Thyroid gland (tissue), 4 donors: ENCODE results near the gene PKP2. TPM values are rescaled to one million over a fixed set of nuclear protein-coding genes. Genes with fewer than 3 reads are reported as not detected.
"Not testable (repeated sequence)": the region's sequence is repeated elsewhere in the genome, so short reads cannot be mapped to it uniquely, and the experiment has no call there.

Experiments
- DNase-seq, 2 donors: peaks; one replicate each; pipeline ENCODE4 v3.0.0-alpha.2; 2019
- H3K27ac ChIP-seq, 3 donors: fragments of 200-600 bp; sonication (generic); 1 replicate in 2 of 3; 2 replicates in 1 of 3; pipeline ENCODE4 v1.5.1; 2016 to 2019; ENCODE audit warnings: mild to moderate bottlenecking in 1 of 3, moderate library complexity in 1 of 3
- H3K27me3 ChIP-seq: fragments of 200-600 bp; sonication (generic); one replicate; pipeline ENCODE4 v1.5.1; 2019
- H3K36me3 ChIP-seq, 2 donors: fragments of 200-600 bp; sonication (generic); one replicate each; pipeline ENCODE4 v1.5.1; 2016 to 2019
- H3K4me1 ChIP-seq, 2 donors: fragments of 200-600 bp; sonication (generic); one replicate each; pipeline ENCODE4 v1.5.1; 2017 to 2019
- H3K4me3 ChIP-seq, 3 donors: fragments of 200-600 bp; sonication (generic); replicated peaks in 1 of 3; 1 replicate in 2 of 3; 2 replicates in 1 of 3; pipeline ENCODE4 v1.5.1; 2016; ENCODE audit warnings: mild to moderate bottlenecking in 1 of 3
- H3K9me3 ChIP-seq: fragments of 200-600 bp; sonication (generic); one replicate; pipeline ENCODE4 v1.5.1; 2017
- POLR2A ChIP-seq, 2 donors: fragments of 450-650 bp; IDR thresholded peaks; one replicate each; pipeline ENCODE4 v1.6.1; 2017; ENCODE audit warnings: antibody characterized with exemption in 2 of 2, mild to moderate bottlenecking in 2 of 2, moderate library complexity in 1 of 2
- WGBS, 2 donors: methylation state at CpG; one replicate each; pipeline ENCODE4 v1.1.5; 2017; 5-methylcytosine and 5-hydroxymethylcytosine counted together
- intact Hi-C: fragments of 100-400 bp; cut with DNase I; formaldehyde crosslinking; loops from one replicate; pipeline ENCODE4 v1.15.1; 2023
- total RNA-seq, 4 donors: library from RNA; depleted of rRNA; stranded (reverse); fragments of >200 nt; gene quantifications; one replicate each; pipeline ENCODE4 v1.2.3, GENCODE V29; 2016
- TF ChIP-seq, protein P1 (sequence below), 6 experiments: fragments of 200-600 bp in 3 of 6; fragments of 450-650 bp in 3 of 6; sonication (generic) in 3 of 6; IDR thresholded peaks; one replicate each; pipeline ENCODE4 v1.5.1; 2016 to 2019; ENCODE audit warnings: antibody characterized with exemption in 6 of 6, mild to moderate bottlenecking in 2 of 6, inconsistent platforms in 1 of 6, moderate library complexity in 1 of 6

Gene PKP2
- total RNA-seq, 4 donors from 2014 or later, result 0.27 to 0.92 (median 0.55) TPM

DNA sequence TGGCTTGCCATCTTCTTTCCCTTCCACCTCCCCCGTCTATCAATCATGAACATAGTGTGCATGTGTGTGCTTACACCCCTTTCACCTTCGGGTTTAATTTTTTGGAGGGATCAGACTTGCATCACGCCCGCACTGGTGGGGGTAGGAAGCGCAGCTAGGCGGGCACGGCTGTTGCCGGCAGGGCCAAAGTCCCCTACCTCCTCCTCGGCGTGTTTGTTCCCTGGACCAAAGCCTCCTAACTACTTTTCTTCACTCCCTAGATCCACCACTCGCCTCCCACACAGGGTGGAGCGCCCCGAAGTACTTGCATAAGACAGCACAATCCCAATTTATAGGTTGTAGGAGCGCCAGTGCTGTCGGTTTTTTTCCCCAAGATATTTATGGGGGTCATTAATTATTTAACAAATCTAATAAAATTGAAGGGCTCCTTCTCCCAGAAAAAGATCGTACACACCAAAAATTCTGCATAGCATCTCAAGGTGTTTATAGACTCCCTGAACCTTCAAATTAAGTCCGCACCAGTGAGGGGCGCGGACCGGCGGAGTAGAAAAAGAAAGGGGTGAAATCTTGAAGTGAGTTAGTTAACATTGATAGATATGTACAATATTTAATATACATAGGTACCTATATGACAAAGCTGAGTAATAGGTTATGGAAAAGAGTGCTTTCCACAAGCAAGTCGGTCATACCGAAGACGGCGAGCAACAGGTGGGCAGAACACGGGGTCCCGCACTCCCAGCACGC is 717 bp downstream of the PKP2 start:
- TF ChIP-seq POLR2A (IDR thresholded peaks at IDR 0.05), result no peak
- TF ChIP-seq, protein P1, sequence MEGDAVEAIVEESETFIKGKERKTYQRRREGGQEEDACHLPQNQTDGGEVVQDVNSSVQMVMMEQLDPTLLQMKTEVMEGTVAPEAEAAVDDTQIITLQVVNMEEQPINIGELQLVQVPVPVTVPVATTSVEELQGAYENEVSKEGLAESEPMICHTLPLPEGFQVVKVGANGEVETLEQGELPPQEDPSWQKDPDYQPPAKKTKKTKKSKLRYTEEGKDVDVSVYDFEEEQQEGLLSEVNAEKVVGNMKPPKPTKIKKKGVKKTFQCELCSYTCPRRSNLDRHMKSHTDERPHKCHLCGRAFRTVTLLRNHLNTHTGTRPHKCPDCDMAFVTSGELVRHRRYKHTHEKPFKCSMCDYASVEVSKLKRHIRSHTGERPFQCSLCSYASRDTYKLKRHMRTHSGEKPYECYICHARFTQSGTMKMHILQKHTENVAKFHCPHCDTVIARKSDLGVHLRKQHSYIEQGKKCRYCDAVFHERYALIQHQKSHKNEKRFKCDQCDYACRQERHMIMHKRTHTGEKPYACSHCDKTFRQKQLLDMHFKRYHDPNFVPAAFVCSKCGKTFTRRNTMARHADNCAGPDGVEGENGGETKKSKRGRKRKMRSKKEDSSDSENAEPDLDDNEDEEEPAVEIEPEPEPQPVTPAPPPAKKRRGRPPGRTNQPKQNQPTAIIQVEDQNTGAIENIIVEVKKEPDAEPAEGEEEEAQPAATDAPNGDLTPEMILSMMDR (IDR thresholded peaks at IDR 0.05), result no peak
- no peak for DNase-seq
- H3K36me3 ChIP-seq, result no peaks in the 10 kb centered on the region
- H3K4me1 ChIP-seq, result peaks cover 6 to 24% of the 10 kb centered on the region in 2 donors
- H3K9me3 ChIP-seq, result no peaks in the 10 kb centered on the region
- intact Hi-C loops, result no loop called here
- no peak overlapping the region for H3K27ac ChIP-seq
- WGBS, 2 donors, result 7 to 9% methylated on average over 28 of the region's 28 CpGs
- peaks cover 26% of the 10 kb centered on the region for H3K27me3 ChIP-seq
- H3K4me3 ChIP-seq, result peak overlapping the region in 2 of 3 donors; percentile 15 to 27

DNA sequence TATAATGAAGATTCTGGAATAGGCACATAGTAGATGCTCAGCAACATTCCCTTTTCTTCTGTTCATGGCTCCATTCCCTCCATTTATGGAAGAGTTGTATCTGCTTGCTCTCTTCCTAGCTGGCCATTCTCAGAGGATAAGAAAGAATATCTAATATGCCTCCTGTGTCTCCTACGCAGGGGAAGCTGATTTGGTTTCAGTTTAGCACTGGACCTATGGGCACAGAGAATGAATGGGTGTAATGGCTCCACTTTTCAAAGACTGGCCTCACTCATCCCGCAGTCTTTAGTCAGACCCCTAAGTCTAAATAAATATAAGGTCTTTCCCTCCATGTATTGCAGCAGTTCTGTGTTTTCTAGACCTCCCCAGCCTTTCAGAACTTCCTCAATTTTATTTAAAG is 2.0 kb downstream of the PKP2 start:
- H3K9me3 ChIP-seq, result no peaks in the 10 kb centered on the region
- intact Hi-C loops, result no loop called here
- WGBS, 2 donors, result 59 to 66% methylated on average over 2 of the region's 2 CpGs
- no peak for TF ChIP-seq POLR2A (IDR thresholded peaks at IDR 0.05)
- TF ChIP-seq, protein P1 (IDR thresholded peaks at IDR 0.05), result no peak
- no peaks in the 10 kb centered on the region for H3K36me3 ChIP-seq
- no peak overlapping the region for H3K27ac ChIP-seq
- peaks cover 6 to 24% of the 10 kb centered on the region in 2 donors for H3K4me1 ChIP-seq
- peaks cover 24% of the 10 kb centered on the region for H3K27me3 ChIP-seq
- H3K4me3 ChIP-seq, result no peak overlapping the region
- no peak for DNase-seq

DNA sequence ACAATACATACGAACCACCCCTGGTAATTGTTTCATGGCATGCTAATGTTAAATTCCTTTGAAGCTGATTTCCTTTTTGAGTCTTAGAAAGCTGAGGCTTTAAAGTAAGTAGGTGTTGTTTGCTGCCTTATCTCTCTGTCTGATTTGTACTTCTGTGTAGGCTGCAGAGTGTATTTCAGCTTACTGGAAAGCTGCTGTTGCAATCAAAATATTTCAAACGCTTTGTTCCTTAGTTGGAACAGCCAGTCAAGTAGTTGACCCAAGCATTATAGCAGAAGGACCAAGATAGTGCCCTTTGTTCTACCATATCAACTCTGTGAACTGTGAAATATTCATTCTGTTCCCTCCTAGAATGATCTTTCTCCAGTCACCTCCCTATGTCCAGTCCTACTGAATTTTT is 3.1 kb downstream of the PKP2 start:
- intact Hi-C loops, result no loop called here
- Histone ChIP-seq H3K36me3 (no peaks in the 10 kb centered on the region), H3K27me3 (peaks cover 24% of the 10 kb centered on the region), H3K4me1 (peaks cover 6 to 24% of the 10 kb centered on the region in 2 donors), H3K9me3 (no peaks in the 10 kb centered on the region), H3K27ac (no peak overlapping the region), H3K4me3 (no peak overlapping the region)
- WGBS, 2 donors, result 13 to 14% methylated on average over 2 of the region's 2 CpGs
- no peak for TF ChIP-seq POLR2A (IDR thresholded peaks at IDR 0.05)
- TF ChIP-seq, protein P1 (IDR thresholded peaks at IDR 0.05), result no peak
- no peak for DNase-seq

DNA sequence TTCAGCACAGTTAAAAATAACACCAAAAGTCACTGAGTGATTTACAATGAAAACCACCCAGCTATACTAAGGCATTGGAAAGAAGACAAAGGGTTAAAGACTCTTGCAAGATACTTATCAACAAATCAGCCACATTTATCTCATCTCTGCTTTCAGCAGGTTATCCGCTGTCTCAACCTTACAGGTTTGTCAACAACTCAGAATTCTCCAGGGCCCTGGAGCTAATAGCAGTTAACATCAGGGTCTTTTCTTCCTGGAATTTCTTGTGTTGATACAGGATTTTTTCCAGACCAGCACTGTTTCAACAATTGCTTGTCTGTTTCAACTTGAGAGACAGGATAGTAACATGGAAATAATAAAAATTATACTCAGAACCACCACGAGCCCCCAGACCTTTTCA is 3.5 kb downstream of the PKP2 start:
- TF ChIP-seq, protein P1 (IDR thresholded peaks at IDR 0.05), result no peak
- TF ChIP-seq POLR2A (IDR thresholded peaks at IDR 0.05), result no peak
- peaks cover 6 to 20% of the 10 kb centered on the region in 2 donors for H3K4me1 ChIP-seq
- intact Hi-C loops, result no loop called here
- H3K27ac ChIP-seq, result no peak overlapping the region
- H3K27me3 ChIP-seq, result peaks cover 24% of the 10 kb centered on the region
- no peak for DNase-seq
- WGBS, 2 donors, result 6 to 24% methylated on average over 2 of the region's 2 CpGs
- H3K4me3 ChIP-seq, result no peak overlapping the region
- H3K36me3 ChIP-seq, result no peaks in the 10 kb centered on the region
- no peaks in the 10 kb centered on the region for H3K9me3 ChIP-seq

DNA sequence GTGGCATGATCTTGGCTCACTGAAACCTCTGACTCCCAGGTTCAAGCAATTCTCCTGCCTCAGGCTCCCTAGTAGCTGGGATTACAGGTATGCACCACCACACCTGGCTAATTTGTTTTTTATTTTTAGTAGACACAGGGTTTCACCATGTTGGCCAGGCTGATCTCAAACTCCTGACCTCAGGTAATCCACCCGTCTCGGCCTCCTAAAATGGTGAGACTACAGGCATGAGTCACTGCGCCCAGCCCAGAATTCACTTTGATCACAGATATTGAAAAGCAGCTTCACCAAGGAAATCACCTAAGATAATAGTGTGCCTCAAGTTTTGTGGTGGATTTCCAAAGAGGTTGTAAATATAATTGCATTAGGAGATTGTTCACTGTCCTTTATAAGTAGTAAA is 4.2 kb downstream of the PKP2 start:
- H3K36me3 ChIP-seq, intact Hi-C loops, H3K27ac ChIP-seq, DNase-seq, H3K9me3 ChIP-seq, H3K4me3 ChIP-seq: not testable (repeated sequence)
- 37 to 53% methylated on average over 3 of the region's 3 CpGs for WGBS, 2 donors
- peaks cover 6 to 13% of the 10 kb centered on the region in 2 donors for H3K4me1 ChIP-seq
- H3K27me3 ChIP-seq, result peaks cover 24% of the 10 kb centered on the region
